ENCODE data around the gene ATXN2L. TPM values are rescaled to one million over a fixed set of nuclear protein-coding genes. Genes with fewer than 3 reads are reported as not detected.
A peak's percentile ranks its signal among the peaks of the same experiment; 100 is the strongest.

Gene ATXN2L
- total and polyA plus RNA-seq, 2 experiments from 2014 or later = 81.2 to 116 TPM

DNA sequence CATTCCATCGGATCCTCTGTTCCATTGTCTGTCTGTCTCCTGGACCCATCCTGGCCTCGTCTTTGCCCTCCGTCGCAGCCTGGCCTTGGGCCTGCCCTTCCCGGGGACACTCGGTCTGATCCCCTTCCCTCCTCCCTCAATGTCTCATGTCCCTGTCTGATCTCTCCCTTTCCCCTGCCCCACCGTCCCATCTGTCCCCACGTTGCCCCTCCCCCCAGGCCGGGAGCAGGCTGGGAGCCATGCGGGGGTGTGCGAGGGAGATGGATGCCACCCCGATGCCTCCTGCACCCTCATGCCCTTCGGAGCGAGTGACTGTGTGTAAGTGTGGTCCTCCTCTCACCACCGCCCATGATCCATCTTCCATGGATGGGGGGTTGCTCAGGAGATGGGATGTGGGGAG lies 50.2 kb downstream of the ATXN2L start:
- TF ChIP-seq, protein P1, sequence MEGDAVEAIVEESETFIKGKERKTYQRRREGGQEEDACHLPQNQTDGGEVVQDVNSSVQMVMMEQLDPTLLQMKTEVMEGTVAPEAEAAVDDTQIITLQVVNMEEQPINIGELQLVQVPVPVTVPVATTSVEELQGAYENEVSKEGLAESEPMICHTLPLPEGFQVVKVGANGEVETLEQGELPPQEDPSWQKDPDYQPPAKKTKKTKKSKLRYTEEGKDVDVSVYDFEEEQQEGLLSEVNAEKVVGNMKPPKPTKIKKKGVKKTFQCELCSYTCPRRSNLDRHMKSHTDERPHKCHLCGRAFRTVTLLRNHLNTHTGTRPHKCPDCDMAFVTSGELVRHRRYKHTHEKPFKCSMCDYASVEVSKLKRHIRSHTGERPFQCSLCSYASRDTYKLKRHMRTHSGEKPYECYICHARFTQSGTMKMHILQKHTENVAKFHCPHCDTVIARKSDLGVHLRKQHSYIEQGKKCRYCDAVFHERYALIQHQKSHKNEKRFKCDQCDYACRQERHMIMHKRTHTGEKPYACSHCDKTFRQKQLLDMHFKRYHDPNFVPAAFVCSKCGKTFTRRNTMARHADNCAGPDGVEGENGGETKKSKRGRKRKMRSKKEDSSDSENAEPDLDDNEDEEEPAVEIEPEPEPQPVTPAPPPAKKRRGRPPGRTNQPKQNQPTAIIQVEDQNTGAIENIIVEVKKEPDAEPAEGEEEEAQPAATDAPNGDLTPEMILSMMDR (IDR thresholded peaks at IDR 0.05; ENCODE audit: low read depth, low read length) = no peak
- no peak overlapping the region for H3K27ac ChIP-seq
- no peak overlapping the region for H3K4me3 ChIP-seq
- no peak for DNase-seq (ENCODE audit: low read depth in 1 of 2, low spot score in 1 of 2)
- H3K4me1 ChIP-seq (ENCODE audit: low read depth) = peaks cover 7% of the 10 kb centered on the region
- no peaks in the 10 kb centered on the region for H3K27me3 ChIP-seq
- H3K9me3 ChIP-seq (ENCODE audit: low read depth) = no peaks in the 10 kb centered on the region
- H3K36me3 ChIP-seq = peaks cover 23% of the 10 kb centered on the region

DNA sequence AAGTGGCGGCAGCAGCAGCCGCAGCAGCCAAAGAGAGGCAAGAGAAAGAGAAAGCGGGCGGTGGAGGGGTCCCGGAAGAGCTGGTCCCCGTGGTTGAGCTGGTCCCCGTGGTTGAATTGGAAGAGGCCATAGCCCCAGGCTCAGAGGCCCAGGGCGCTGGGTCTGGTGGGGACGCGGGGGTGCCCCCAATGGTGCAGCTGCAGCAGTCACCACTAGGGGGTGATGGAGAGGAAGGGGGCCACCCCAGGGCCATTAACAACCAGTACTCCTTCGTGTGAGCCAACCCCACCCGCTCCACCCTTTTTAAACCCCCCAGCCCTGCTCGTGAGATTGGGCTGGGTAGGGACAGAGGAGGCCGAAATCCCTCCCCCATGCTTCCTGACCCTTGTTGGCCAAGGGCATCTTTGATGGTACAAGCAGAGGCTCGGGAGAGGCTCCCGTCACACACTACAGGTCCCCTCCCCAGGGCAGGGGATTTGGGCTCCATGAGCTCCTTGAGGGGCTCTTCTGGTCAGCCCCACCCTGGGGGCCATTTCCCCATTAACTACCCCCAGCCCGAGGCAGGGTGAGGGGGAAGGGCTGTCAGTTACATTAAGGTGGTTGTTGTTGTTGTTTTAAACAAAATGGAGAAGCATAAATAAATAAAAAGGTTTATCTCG lies 50.9 kb downstream of the ATXN2L start:
- peaks cover 7% of the 10 kb centered on the region for H3K4me1 ChIP-seq (ENCODE audit: low read depth)
- peak in 1 of 2 donors; percentile 12 for DNase-seq (ENCODE audit: low read depth in 1 of 2, low spot score in 1 of 2)
- H3K27me3 ChIP-seq = no peaks in the 10 kb centered on the region
- no peaks in the 10 kb centered on the region for H3K9me3 ChIP-seq (ENCODE audit: low read depth)
- TF ChIP-seq, protein P1 (IDR thresholded peaks at IDR 0.05; ENCODE audit: low read depth, low read length) = peak; percentile 70
- H3K4me3 ChIP-seq = no peak overlapping the region
- H3K36me3 ChIP-seq = peaks cover 19% of the 10 kb centered on the region
- H3K27ac ChIP-seq = no peak overlapping the region

DNA sequence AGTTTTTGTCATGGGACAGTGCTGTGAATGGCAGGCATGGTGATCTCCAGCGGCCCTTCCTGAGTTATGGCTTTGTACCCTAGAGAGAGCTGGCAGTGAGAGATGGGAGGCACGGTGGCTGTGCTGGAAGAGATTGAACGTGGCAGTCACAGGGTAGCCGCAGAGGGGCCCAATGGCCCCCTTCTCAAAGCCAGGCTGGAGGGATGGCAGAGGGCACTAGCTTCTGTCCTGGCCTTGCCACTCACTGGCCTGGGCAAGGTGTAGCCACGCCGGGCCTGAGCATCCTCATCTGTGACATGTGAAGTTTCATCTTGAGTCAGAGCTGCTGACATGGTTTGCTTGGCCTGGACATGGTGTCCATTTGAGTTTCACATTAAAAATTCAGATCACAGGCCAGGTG lies 51.6 kb downstream of the ATXN2L start:
- peaks cover 7% of the 10 kb centered on the region for H3K4me1 ChIP-seq (ENCODE audit: low read depth)
- H3K27me3 ChIP-seq = no peaks in the 10 kb centered on the region
- peaks cover 12% of the 10 kb centered on the region for H3K36me3 ChIP-seq
- no peak for DNase-seq (ENCODE audit: low read depth in 1 of 2, low spot score in 1 of 2)
- TF ChIP-seq, protein P1 (IDR thresholded peaks at IDR 0.05; ENCODE audit: low read depth, low read length) = no peak
- no peaks in the 10 kb centered on the region for H3K9me3 ChIP-seq (ENCODE audit: low read depth)
- H3K27ac ChIP-seq = no peak overlapping the region
- H3K4me3 ChIP-seq = no peak overlapping the region

DNA sequence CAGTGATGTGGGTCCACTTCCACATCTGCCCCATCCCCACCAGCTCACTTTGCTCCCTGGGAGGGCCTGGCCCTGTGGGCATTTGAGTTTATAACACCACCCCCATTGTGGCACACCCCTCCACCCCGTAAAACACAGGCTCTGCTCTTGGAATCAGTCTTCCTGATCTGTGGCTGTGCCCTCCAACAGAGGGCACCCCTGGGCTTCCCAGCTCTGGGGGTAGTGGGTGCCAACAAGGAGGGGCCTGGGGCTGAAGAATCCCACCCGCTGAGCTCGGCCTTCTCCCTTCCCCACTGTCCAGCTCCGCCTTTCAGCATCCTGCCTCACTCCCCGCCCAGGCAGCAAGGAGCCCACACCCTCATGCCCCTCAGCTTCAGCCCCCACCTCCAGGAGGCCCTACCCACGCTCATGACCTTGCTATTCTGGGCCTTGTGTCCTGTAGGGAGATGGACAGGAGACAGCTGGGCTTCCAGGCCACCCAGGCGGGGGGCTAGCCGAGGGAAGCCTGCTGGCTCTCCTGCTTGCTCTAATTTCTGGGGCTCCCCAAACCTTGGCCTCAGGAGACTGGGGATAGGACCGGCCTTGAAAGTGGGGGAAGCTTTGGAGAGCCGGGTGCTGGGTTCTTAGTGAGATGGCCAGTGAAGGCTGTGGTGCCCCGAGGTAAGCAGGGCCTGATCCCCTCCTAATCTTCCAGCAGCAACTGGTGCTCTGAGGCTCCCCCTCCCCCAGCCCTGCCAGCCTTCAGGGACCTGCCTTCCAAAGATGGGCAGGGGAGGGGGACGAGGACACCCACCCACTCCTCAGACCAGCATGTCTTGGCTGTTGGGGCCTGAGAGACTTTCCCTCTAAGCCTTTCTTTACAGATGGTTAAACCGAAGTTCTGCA lies 52.6 kb downstream of the ATXN2L start:
- TF ChIP-seq, protein P1 (IDR thresholded peaks at IDR 0.05; ENCODE audit: low read depth, low read length) = no peak
- no peaks in the 10 kb centered on the region for H3K9me3 ChIP-seq (ENCODE audit: low read depth)
- no peaks in the 10 kb centered on the region for H3K27me3 ChIP-seq
- peak overlapping the region; percentile 80 for H3K27ac ChIP-seq
- H3K4me1 ChIP-seq (ENCODE audit: low read depth) = peaks cover 11% of the 10 kb centered on the region
- DNase-seq (ENCODE audit: low read depth in 1 of 2, low spot score in 1 of 2) = no peak
- H3K4me3 ChIP-seq = no peak overlapping the region
- H3K36me3 ChIP-seq = peaks cover 3% of the 10 kb centered on the region

DNA sequence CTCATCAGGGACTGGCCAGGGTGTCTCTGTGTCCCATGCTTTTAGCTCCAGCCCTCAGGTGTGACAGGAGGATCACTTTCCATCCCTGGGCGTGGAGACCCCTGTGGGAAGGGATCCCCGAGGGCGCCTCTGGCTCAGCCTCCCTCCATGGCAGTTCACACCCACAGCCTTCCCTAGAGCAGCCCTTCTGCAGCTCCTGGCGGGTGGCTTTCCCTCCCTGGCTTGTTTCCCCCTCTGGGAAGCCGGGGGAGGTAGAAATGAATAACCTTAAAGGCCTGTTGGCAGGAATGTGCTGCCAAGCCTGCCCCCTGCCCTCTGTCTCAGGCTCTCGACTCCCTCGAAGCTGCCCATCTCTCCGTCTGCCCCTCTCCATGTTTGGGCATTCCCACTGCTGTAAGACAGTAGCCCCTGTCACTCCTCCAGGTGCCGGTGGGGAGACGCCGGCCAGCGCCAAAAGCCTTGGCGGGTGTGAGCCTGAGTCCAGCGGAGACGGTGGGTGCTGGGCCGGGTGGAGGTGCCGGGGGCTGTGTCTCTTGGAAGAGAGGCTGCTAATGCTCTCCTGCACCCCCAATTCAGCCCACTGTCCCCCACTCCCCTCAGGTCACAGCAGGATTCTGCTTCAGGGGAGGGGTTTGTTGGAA lies 53.3 kb downstream of the ATXN2L start:
- Histone ChIP-seq H3K4me3 (no peak overlapping the region), H3K36me3 (peaks cover 3% of the 10 kb centered on the region), H3K27me3 (no peaks in the 10 kb centered on the region), H3K9me3 (ENCODE audit: low read depth) (no peaks in the 10 kb centered on the region), H3K4me1 (ENCODE audit: low read depth) (peaks cover 17% of the 10 kb centered on the region), H3K27ac (peak overlapping the region; percentile 80)
- TF ChIP-seq, protein P1 (IDR thresholded peaks at IDR 0.05; ENCODE audit: low read depth, low read length) = no peak
- no peak for DNase-seq (ENCODE audit: low read depth in 1 of 2, low spot score in 1 of 2)

Data from cardiac muscle cell (in vitro differentiated cells and primary cell).